Fibroblast of the conjunctiva (primary cell): ENCODE results near the gene PGGT1B.

Source experiments
- DNase-seq: peaks from one replicate; pipeline ENCODE4 v3.0.0-alpha.2; 2010; ENCODE audit warnings: low read depth

Gene PGGT1B

DNA sequence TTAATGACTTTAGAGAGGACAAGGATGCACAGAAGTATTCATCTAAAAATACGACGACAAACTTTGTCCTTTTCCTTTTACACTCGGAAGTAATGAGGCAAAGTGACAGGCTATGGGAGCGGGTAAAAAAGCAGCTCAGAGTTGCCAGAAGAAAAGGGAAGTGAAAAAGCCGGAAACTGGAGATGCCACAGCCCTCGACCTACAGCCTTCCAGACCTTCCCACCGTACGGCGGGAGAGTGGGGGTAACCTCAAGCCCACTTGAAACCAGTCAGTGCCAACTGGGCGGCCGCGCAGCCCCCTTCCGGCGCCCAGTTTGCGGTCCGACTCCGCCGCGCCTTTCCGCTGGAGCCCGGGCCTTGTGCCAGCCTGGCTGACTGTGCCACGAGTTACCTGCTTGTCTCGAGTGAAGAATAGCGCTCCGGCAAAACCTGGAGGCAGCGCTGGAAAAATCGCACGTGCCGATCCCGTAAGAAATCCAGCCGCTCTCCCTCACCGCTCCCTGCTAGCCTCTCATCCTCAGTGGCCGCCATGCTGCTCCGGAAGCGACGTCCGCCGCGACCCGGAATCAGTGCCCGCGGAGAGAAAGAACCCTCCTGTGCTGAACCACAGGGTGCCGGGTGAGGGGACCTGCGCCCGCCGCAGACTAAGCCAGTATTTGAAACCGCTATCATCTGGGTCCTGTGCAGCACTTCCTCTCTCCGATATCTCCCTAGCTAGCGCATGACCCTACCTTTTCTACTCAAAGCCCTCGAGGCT is at the start of gene PGGT1B:
TSS of gene PGGT1B (minus strand) at position 557 of the 757 bp plus-strand sequence. CDS start at position 531, 26 bp downstream.
- peak; percentile 21 for DNase-seq

GRCh38 chr5:115309751-115310370 is 47.2 kb upstream of the PGGT1B start:
- DNase-seq = peak; percentile 24

DNA sequence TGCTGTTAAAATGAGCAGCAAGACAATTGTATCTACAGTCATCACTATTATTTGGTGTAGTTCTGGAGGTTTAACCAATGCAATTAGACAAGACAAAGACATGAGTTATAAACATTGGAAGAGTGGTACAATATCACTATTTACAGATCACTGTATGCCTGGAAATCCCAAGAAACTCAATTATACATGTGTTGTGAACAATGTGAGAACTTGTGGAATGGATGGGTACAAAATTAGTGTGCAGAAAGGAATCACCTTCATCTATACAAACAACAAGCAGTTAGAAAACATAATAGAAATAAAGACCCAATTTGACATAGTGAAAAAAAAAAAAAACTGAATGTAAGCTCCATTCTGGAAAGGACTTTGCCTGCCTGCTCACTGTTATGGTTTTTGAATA is 46.1 kb upstream of the PGGT1B start:
- DNase-seq = no peak

GRCh38 chr5:115306011-115306536 is 43.4 kb upstream of the PGGT1B start:
- no peak for DNase-seq

DNA sequence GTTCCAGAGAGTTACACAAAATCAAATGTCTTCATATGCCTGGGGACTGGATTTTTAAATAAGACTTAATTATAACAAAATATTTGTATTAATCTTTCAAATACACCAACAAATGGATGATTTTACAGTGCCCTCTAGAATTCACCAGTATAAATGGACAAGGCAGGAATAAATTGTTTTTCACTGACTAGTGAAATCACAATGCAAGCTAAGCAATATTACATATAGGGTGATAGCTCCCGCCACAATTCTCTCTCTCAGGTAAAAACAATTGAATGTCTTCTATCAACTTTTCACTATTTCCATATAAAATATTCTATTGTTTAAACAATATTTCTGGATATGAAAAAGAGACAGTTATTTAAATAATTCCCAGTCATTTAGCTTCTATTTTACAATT is 41.8 kb upstream of the PGGT1B start:
- DNase-seq = no peak

GRCh38 chr5:115298811-115299210 is 36.1 kb upstream of the PGGT1B start:
- no peak for DNase-seq

DNA sequence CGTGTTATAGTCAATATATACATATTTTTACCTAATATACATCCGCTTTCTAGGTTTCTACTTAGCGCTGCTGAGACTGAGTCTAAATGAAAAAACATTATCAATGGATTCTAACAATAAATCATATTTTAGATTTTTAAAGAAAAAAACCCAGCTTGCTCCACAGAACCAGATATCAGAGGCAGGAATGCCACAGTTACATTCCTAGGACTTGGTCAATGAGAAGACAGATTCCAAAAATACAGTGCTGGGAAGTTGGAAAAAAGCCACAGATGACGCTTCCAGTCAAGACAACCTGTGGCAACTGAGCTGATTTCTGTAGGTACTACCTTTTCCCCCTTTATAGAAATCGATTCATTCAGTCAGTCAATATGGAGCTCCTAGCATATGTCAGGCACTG is 34.4 kb upstream of the PGGT1B start:
- DNase-seq = no peak

- DNase-seq = peak; percentile 62
Measured at GRCh38 chr5:115296124-115297022, 33.7 kb upstream of the PGGT1B start, which contains the start of gene CCDC112. Gene CCDC112, minus strand, starts transcription at chr5:115296654. Its CDS starts 111 bp downstream, at chr5:115296543.

DNA sequence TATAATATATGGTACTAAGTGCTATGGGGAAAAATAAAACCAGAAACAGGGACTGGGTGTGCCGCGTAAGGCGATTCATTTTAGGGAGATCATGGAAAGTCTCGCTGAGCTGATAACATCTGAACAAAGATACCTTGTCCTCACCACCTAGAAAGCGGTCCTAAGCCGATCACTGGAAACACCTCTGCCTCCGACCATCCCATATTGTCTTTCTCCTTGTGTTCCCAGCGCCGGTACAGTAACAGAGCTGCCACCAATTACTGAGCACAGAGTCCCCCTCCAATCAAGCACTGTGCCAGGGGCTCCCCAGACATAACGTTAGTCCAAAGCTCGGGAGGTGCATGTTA is 33.1 kb upstream of the PGGT1B start:
- DNase-seq = no peak

GRCh38 chr5:115291397-115291796 is 28.7 kb upstream of the PGGT1B start:
- DNase-seq = no peak

DNA sequence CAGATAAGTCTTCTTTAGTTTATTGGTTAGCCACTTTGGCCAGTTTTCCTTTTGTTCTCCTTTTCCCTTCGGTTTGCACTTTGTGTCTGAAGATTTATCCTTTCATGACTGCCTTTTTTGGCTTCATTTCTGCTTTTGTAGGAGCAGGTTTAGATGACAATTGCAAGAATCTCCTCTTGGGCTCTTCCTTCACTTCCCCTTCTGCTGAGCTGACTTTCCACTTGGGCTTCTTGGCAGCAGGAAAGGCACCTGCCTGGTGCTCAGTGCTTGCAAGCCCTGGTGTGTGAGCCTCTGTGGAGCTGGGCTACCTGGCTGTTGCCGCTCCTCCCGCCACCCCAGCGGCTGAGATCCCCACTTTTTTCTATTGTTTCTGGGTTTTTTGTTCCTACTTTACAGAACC is 26.4 kb upstream of the PGGT1B start:
- no peak for DNase-seq

GRCh38 chr5:115284021-115284420 is 21.3 kb upstream of the PGGT1B start:
- DNase-seq = no peak

GRCh38 chr5:115282131-115282530 is 19.5 kb upstream of the PGGT1B start:
- DNase-seq = no peak

DNA sequence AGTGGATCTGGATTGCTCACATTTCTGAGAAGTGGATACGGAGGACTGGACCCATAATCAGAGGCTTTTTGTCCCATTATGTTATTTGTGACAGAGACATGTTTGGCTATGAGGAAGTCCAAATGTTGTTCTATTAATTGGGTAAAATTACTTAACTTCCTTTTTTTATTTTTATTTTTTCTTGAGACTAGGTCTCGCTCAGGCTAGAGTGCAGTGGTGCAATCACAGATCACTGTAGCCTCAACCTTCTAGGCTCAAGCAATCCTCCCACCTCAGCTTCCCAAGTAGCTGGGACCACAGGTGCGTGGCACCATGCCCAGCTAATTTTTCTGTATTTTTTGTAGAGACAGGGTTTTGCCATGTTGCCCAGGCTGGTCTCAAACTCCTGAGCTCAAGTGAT is 11.9 kb upstream of the PGGT1B start:
- no peak for DNase-seq

GRCh38 chr5:115272297-115272958 is 9.8 kb upstream of the PGGT1B start:
- no peak for DNase-seq

GRCh38 chr5:115271295-115272050 is 8.8 kb upstream of the PGGT1B start:
- DNase-seq = no peak

GRCh38 chr5:115267617-115268016 is 4.9 kb upstream of the PGGT1B start:
- no peak for DNase-seq

GRCh38 chr5:115265220-115265619 is 2.5 kb upstream of the PGGT1B start:
- DNase-seq = no peak

DNA sequence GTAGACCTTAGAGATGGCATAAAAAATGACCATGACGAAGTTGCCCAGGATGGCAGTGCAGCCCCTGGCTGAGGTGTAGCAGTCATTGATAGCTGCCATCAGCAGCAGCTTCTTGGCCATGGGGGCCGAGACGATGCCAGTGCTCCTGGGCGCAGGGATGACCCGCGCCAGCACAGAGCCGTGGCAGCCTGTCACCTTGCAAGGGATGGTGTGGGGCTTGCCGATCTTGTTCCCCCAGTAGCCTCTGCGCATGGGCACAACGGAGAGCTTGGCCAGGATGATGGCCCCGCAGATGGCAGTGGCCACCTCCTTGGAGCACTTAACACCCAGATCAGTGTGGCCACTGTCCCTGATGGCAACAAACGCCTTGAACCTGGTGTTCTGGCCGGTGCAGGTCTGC is 2.1 kb upstream of the PGGT1B start:
- DNase-seq = no peak

DNA sequence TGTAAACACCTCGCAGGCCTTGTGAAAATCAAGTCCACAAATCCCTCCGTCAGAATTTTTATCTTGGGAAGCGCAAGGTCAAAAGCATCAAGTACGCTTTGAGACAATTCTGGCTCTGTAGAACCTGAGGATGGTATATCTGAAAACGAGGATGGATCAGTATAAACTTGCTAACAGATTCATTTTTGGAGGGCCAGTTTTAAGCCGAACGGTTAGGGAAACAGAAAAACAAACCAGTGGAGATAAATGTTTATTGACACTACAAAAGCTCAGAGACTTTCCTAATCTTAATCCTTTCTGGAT is 352 bp upstream of the PGGT1B start:
- DNase-seq = no peak

DNA sequence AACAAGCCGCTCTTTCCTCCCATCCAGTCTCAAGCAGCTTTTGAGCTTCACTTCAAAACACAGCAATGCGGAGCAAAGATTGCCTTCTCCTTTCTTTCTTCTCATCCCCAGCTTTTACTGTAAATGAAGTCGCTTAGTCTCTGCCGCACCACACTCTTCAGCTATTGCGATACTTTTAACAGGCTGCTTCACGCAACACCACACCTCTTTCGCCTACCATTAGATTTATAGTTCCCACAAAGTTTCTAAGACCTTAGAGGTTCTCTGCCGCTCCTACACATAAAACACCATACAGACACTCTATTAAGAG is 711 bp downstream of the PGGT1B start:
- no peak for DNase-seq

- DNase-seq = no peak
Measured at GRCh38 chr5:115260248-115260647, 2.4 kb downstream of the PGGT1B start.
